ENCODE data around the gene METTL15. TPM values are rescaled to one million over a fixed set of nuclear protein-coding genes. Genes with fewer than 3 reads are reported as not detected.
"Not testable (repeated sequence)": the region's sequence is repeated elsewhere in the genome, so short reads cannot be mapped to it uniquely, and the experiment has no call there.

The METTL15 gene
- total RNA-seq, 1 donor from 2014 or later = 16.9 TPM

DNA sequence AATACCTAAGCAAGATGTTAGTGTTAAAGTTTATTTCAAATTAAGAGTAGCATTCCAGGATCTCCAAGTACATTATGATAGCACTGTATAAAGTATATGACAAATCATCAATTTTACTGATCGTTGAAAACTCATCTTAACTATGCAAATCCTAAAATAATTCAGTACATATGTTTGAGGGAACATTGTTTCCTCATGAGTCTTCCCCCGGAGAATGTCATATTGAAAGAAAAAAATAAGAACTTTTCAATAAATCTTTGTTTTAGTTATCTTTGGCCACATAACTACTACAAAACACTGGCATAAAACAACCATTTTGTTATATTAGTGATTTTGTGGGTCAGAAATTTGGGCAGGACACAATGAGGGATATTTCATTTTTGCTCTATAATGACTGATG is 135.4 kb downstream of the METTL15 start:
- H3K27me3 Mint-ChIP-seq = no peaks in the 10 kb centered on the region
- H3K27ac Mint-ChIP-seq = no peak overlapping the region
- no peak for DNase-seq
- H3K9me3 Mint-ChIP-seq = peaks cover 4% of the 10 kb centered on the region
- peaks cover 5% of the 10 kb centered on the region for H3K36me3 Mint-ChIP-seq (ENCODE audit: low read depth)
- intact Hi-C loops (cut with micrococcal nuclease) = no loop called here
- H3K4me3 Mint-ChIP-seq = no peak overlapping the region
- H3K4me1 Mint-ChIP-seq = no peaks in the 10 kb centered on the region

DNA sequence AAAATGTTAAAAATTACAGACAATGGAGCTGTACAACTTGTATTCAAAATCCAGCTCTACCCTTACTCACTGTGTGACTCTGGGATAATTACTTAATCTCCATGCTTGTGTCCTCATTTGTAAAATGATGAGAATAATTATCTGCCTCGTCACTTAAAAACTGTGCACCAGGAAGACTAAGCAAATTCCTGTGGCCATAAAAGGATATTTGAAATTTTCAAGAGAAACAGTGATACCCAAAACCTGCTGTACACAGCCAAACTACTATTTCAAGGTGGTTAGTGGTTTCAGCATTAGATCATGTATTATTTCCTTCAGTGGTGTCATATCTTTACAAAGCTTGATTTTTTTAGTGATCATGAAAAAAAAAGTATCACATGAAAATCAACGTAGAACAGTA is 136.9 kb downstream of the METTL15 start:
- Mint-ChIP-seq H3K27ac (no peak overlapping the region), H3K4me3 (no peak overlapping the region), H3K27me3 (no peaks in the 10 kb centered on the region), H3K36me3 (ENCODE audit: low read depth) (peaks cover 2% of the 10 kb centered on the region), H3K9me3 (no peaks in the 10 kb centered on the region), H3K4me1 (no peaks in the 10 kb centered on the region)
- intact Hi-C loops (cut with micrococcal nuclease) = no loop called here
- no peak for DNase-seq

DNA sequence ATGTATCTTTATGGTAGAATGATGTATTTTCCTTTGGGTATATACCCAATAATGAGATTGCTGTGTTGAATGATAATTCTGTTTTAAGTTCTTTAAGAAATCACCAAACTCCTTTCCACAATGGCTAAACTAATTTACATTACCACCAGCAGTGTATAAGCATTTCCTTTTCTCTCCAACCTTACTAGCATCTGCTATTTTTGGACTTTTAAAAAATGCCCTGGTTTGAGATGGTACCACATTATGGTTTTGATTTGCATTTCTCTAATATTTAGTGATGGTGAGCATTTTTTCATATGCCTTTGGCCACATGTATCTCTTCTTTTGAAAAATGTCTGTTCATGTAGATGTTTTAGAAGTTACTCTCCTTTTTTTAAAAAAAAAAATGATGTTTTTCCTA is 142.0 kb downstream of the METTL15 start:
- peaks cover 8% of the 10 kb centered on the region for H3K36me3 Mint-ChIP-seq (ENCODE audit: low read depth)
- intact Hi-C loops (cut with micrococcal nuclease) = no loop called here
- no peak for DNase-seq
- no peaks in the 10 kb centered on the region for H3K4me1 Mint-ChIP-seq
- H3K4me3 Mint-ChIP-seq = no peak overlapping the region
- H3K9me3 Mint-ChIP-seq = peaks cover 18% of the 10 kb centered on the region
- H3K27me3 Mint-ChIP-seq = no peaks in the 10 kb centered on the region
- H3K27ac Mint-ChIP-seq = no peak overlapping the region

DNA sequence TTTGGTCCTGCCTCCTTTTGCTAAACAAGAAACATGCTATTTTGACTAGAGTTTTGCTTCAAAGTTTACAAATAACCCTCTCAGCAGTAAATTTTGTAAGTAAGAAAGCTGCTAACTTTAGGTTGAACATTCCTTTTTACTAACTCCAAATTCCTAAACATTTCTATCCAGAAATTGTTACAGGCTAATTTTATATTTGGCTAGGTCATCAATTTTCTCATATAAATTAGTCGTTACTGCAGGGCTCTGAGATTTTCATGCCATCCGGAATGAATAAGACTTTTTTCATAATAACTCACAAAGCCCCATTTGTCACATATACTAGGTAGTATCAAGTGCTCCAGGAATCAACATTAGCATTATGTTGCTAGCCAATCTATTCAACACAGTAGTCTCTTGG is 143.1 kb downstream of the METTL15 start:
- Mint-ChIP-seq H3K9me3 (peaks cover 21% of the 10 kb centered on the region), H3K27me3 (no peaks in the 10 kb centered on the region), H3K27ac (no peak overlapping the region), H3K36me3 (ENCODE audit: low read depth) (peaks cover 8% of the 10 kb centered on the region), H3K4me1 (no peaks in the 10 kb centered on the region), H3K4me3 (no peak overlapping the region)
- intact Hi-C loops (cut with micrococcal nuclease) = no loop called here
- no peak for DNase-seq

DNA sequence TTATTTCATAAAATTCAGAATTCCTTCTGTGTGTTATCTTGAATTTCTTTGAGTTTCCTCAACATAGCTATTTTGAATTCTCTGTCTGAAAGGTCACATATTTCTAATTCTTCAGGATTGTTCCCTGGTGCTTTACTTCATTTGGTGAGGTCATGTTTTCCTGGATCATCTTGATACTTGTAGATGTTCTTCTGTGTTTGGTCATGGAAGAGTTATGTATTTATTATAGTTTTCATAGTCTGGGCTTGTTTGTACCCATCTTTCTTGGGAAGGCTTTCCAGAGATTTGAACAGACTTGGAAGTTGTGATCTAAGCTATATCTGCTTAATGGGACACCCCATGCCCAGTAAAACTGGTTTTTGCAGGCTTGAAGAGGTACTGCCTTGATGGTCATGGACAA is 149.6 kb downstream of the METTL15 start:
- Mint-ChIP-seq H3K27ac (no peak overlapping the region), H3K36me3 (ENCODE audit: low read depth) (peaks cover 11% of the 10 kb centered on the region), H3K4me3 (no peak overlapping the region), H3K4me1 (no peaks in the 10 kb centered on the region), H3K27me3 (no peaks in the 10 kb centered on the region), H3K9me3 (peaks cover 16% of the 10 kb centered on the region)
- DNase-seq = no peak
- intact Hi-C loops (cut with micrococcal nuclease) = no loop called here

DNA sequence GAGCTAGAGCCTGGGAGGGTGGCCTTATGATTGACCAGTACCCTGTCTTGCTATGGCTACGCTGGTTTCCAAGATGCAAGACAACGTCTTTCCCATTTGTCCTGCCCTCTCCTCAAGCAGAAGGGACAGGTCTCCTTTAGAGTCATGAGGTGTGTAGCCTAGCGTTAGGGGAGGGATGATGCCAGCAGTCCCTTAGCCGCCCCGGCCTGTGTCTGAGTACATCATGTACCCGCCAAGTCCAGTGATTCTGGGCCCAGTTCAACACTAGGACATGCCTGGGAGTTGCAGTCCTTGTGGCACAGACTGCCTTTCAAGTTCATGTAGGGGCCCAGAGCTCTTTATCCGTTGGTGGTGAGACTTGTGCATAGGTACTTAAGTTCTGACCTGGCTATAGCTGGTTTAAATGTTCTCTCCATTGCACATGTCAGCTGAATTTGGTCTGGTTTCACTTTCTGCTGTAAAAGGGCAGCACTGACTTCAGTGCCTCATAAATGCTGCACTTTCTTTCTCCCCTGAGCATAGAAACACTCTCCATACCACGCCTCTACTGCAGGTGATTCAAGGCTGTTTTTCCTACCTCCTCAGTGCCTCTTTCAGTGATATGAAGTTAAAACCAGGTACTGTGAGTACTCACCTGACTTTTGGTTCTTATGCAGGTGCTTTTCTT is 151.1 kb downstream of the METTL15 start:
- Mint-ChIP-seq H3K9me3 (peaks cover 7% of the 10 kb centered on the region), H3K4me3 (no peak overlapping the region), H3K36me3 (ENCODE audit: low read depth) (peaks cover 7% of the 10 kb centered on the region), H3K27ac (no peak overlapping the region), H3K4me1 (no peaks in the 10 kb centered on the region), H3K27me3 (no peaks in the 10 kb centered on the region)
- intact Hi-C loops (cut with micrococcal nuclease) = no loop called here
- no peak for DNase-seq

DNA sequence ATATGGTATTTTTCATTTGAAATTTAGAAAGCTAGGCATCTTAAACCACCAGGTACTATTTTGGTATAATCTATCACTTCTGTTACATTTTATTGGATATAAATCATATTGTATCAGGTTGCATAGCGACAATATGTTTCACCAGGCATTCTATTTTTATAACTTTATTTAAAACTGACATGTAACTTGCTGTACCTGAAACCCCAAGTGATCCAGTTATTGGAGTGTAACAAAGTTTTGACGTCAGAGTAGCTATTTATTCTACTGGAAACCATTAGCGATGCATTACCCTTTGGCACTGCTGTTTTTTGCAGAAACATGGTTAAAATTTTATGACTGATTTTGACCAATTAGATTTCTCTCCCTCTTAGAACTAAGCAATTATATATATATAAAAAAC is 160.7 kb downstream of the METTL15 start:
- Mint-ChIP-seq H3K27me3 (no peaks in the 10 kb centered on the region), H3K4me3 (no peak overlapping the region), H3K27ac (no peak overlapping the region)

DNA sequence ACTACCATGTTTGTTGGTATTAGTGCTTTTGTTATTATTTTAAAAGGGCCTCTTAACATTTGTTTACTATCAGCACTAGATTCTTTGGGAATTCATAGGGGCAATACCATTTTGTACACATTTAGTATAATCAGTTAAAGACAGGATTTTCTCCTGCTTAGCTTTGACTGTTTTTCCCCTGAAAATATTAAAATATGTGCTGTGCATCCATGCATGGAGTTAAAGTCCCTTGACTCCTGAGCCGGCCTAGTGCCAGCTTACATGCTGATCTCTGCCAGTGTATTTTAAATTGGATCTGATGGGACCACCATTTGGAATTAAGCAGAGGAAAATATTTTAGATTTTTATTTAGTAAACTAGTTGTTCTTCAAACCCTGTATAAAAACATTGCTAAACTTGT is 161.4 kb downstream of the METTL15 start:
- Mint-ChIP-seq H3K27me3 (no peaks in the 10 kb centered on the region), H3K36me3 (ENCODE audit: low read depth) (peaks cover 10% of the 10 kb centered on the region), H3K4me1 (no peaks in the 10 kb centered on the region), H3K4me3 (no peak overlapping the region), H3K27ac (no peak overlapping the region), H3K9me3 (peaks cover 12% of the 10 kb centered on the region)
- intact Hi-C loops (cut with micrococcal nuclease) = no loop called here
- DNase-seq = no peak

More for the DNA sequence above, 160.7 kb downstream of the METTL15 start:
- Mint-ChIP-seq H3K36me3 (ENCODE audit: low read depth) (peaks cover 10% of the 10 kb centered on the region), H3K9me3 (peaks cover 12% of the 10 kb centered on the region), H3K4me1 (no peaks in the 10 kb centered on the region)
- no peak for DNase-seq
- intact Hi-C loops (cut with micrococcal nuclease) = no loop called here

DNA sequence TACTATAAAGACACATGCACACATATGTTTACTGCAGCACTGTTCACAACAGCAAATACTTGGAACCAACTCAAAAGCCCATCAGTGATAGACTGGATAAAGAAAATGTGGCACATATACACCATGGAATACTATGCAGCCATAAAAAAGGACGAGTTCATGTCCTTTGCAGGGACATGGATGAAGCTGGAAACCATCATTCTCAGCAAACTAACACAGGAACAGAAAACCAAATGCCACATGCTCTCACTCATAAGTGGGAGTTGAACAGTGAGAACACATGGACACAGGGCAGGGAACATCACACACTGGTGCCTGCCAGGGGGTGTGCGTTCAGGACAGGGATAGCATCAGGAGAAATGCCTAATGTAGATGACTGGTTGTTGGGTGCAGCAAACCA is 164.1 kb downstream of the METTL15 start:
- H3K36me3 Mint-ChIP-seq (ENCODE audit: low read depth); H3K27ac Mint-ChIP-seq; H3K27me3 Mint-ChIP-seq; DNase-seq; intact Hi-C loops (cut with micrococcal nuclease); H3K4me1 Mint-ChIP-seq; H3K9me3 Mint-ChIP-seq; H3K4me3 Mint-ChIP-seq: not testable (repeated sequence)

DNA sequence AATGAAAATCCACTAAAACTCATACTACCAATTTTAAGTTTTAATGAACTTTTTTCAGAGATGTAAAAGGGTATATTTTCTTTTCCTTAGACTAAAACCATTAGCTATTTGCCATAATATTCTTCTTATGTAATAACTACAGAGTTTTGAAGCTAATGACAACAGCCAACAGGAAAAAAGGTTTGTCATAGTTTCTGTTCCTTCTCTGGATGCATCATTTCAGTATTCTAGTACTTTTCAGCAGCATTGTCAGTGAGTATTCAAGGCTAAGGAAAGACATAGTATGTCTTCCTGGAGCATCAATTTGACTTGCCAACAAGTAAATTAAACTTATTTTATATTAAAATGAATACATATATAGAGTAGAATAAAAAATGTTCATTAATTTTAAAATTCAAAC is 166.0 kb downstream of the METTL15 start:
- no peak overlapping the region for H3K4me3 Mint-ChIP-seq
- H3K9me3 Mint-ChIP-seq = no peaks in the 10 kb centered on the region
- no peak for DNase-seq
- no peaks in the 10 kb centered on the region for H3K36me3 Mint-ChIP-seq (ENCODE audit: low read depth)
- intact Hi-C loops (cut with micrococcal nuclease) = no loop called here
- H3K27ac Mint-ChIP-seq = no peak overlapping the region
- no peaks in the 10 kb centered on the region for H3K27me3 Mint-ChIP-seq
- H3K4me1 Mint-ChIP-seq = no peaks in the 10 kb centered on the region

DNA sequence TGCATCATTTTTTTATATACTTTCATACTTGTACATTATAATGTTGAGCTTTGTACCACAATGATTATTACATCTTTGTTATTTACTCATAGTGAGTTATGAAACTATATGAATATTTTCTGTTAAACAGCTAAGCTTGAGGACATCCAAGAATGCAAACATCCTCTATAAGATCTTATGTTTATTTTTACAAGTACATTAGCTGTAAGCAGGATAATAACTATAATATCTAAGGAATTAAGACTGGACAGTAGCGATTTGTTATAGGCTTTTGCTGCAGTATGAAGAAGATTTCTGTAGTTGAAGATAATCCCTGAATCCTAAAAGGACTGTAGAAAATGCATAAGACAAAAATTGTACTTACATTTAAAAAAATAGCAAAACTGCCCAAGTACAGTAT is 176.0 kb downstream of the METTL15 start:
- Mint-ChIP-seq H3K4me1 (no peaks in the 10 kb centered on the region), H3K36me3 (ENCODE audit: low read depth) (peaks cover 2% of the 10 kb centered on the region), H3K27me3 (no peaks in the 10 kb centered on the region), H3K4me3 (no peak overlapping the region), H3K9me3 (peaks cover 5% of the 10 kb centered on the region), H3K27ac (no peak overlapping the region)
- no peak for DNase-seq
- intact Hi-C loops (cut with micrococcal nuclease) = no loop called here

DNA sequence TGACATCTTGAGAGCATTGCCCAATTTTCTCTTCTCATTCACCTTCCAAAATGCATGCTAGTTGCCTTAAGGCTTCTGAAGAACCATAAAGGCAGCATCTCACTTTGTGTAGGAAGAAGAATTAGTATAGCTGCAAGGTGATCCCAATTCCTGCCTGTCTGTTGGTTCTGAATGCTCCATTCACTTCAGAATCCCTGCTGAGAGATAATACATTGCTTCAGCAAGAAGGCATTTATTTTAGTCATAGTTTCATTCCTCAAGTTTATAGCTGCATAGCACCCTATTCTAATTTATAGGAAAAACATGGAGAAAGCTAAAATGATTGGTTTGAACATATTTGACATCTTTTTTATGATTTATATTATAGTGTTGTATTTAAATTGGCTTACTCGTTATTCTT is 181.3 kb downstream of the METTL15 start:
- DNase-seq = no peak
- no peak overlapping the region for H3K27ac Mint-ChIP-seq
- intact Hi-C loops (cut with micrococcal nuclease) = no loop called here
- peaks cover 11% of the 10 kb centered on the region for H3K36me3 Mint-ChIP-seq (ENCODE audit: low read depth)
- no peaks in the 10 kb centered on the region for H3K27me3 Mint-ChIP-seq
- no peak overlapping the region for H3K4me3 Mint-ChIP-seq
- H3K4me1 Mint-ChIP-seq = no peaks in the 10 kb centered on the region
- H3K9me3 Mint-ChIP-seq = no peaks in the 10 kb centered on the region

DNA sequence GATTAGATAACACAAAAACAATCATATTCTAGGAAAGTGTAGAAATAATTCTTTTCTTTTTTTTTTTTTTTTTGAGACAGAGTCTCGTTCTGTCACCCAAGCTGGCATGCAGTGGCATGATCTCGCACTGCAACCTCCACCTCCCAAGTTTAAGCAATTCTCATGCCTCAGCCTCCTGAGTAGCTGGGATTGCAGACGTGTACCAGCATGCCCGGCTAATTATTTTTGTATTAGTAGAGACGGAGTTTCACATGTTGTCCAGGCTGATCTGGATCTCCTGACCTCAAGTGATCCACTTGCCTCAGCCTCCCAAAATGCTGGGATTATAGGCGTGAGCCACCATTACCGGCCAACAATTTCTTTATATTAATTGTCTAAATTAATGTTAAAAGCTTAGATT is 182.8 kb downstream of the METTL15 start:
- intact Hi-C loops (cut with micrococcal nuclease); H3K4me1 Mint-ChIP-seq; H3K4me3 Mint-ChIP-seq; DNase-seq; H3K27ac Mint-ChIP-seq; H3K9me3 Mint-ChIP-seq; H3K27me3 Mint-ChIP-seq: not testable (repeated sequence)
- H3K36me3 Mint-ChIP-seq (ENCODE audit: low read depth) = peaks cover 11% of the 10 kb centered on the region

DNA sequence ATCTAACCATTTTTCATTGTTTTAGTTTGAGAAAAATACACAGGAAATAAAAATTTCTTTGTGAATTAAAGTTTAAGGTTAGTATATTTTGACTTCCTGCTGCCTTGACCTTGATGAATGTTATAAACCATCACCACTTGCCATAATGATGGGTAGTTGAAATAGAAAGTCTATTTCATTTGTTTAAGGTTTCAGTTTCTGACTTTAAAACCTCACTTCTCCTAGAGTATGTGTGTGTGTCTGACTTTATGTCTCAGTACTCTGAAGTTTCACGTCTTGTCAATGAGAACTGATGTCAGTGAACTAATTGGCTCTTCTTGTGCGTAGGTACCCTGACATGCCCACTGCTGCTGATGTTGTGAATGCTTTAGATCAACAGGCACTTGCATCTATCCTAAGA is 188.2 kb downstream of the METTL15 start:
- no peak for DNase-seq
- Mint-ChIP-seq H3K27ac (no peak overlapping the region), H3K27me3 (no peaks in the 10 kb centered on the region), H3K36me3 (ENCODE audit: low read depth) (peaks cover 18% of the 10 kb centered on the region), H3K9me3 (no peaks in the 10 kb centered on the region), H3K4me1 (peaks cover 3% of the 10 kb centered on the region), H3K4me3 (no peak overlapping the region)
- intact Hi-C loops (cut with micrococcal nuclease) = no loop called here

DNA sequence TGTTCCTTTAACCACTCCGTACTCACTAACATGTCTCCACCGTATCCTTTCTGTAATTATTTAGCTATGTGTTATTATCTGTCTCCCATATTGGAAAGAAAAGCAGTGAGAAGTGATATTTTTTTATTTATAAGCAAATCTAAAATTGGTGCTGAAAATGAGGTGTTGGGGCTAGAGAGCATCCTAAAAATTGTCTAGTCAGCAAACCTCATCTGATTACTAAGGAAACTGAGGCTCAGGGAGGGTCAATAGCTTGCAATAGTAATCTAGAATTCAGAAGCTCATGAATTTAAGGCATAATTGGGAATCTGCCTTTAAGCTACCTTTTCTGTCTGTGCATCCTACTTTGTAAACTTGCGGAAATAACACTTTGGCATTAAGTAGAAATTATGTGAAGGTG is 190.0 kb downstream of the METTL15 start:
- no peak for DNase-seq
- no peak overlapping the region for H3K27ac Mint-ChIP-seq
- peaks cover 3% of the 10 kb centered on the region for H3K4me1 Mint-ChIP-seq
- H3K27me3 Mint-ChIP-seq = no peaks in the 10 kb centered on the region
- H3K9me3 Mint-ChIP-seq = no peaks in the 10 kb centered on the region
- no peak overlapping the region for H3K4me3 Mint-ChIP-seq
- H3K36me3 Mint-ChIP-seq (ENCODE audit: low read depth) = peaks cover 14% of the 10 kb centered on the region
- intact Hi-C loops (cut with micrococcal nuclease) = no loop called here
